ENCODE results near the gene NEMP2.

Gene NEMP2

GRCh38 chr2:190575263-190575662, 40.7 kb upstream of the NEMP2 start:
- Histone ChIP-seq H3K36me3 (ENCODE audit: control insufficient read depth, insufficient read depth, low read length) (no peaks in the 10 kb centered on the region), H3K27ac (ENCODE audit: insufficient read depth, low read depth, low read length, poor library complexity, severe bottlenecking) (no peak overlapping the region), H3K4me3 (ENCODE audit: insufficient read depth, low read depth, low read length) (no peak overlapping the region), H3K9me3 (ENCODE audit: control insufficient read depth, low read length) (no peaks in the 10 kb centered on the region), H3K27me3 (ENCODE audit: control insufficient read depth, insufficient read depth, low read length, poor library complexity, severe bottlenecking) (no peaks in the 10 kb centered on the region), H3K4me1 (ENCODE audit: control insufficient read depth, insufficient read depth, low read length) (no peaks in the 10 kb centered on the region)
- 94 to 100% methylated on average over 1 of the region's 1 CpG for WGBS, 2 experiments

GRCh38 chr2:190574169-190574568, 39.6 kb upstream of the NEMP2 start:
- Histone ChIP-seq H3K4me3 (ENCODE audit: insufficient read depth, low read depth, low read length) (no peak overlapping the region), H3K36me3 (ENCODE audit: control insufficient read depth, insufficient read depth, low read length) (no peaks in the 10 kb centered on the region), H3K4me1 (ENCODE audit: control insufficient read depth, insufficient read depth, low read length) (no peaks in the 10 kb centered on the region), H3K9me3 (ENCODE audit: control insufficient read depth, low read length) (no peaks in the 10 kb centered on the region), H3K27me3 (ENCODE audit: control insufficient read depth, insufficient read depth, low read length, poor library complexity, severe bottlenecking) (no peaks in the 10 kb centered on the region), H3K27ac (ENCODE audit: insufficient read depth, low read depth, low read length, poor library complexity, severe bottlenecking) (no peak overlapping the region)

- H3K4me1 ChIP-seq (ENCODE audit: control insufficient read depth, insufficient read depth, low read length) = no peaks in the 10 kb centered on the region
- H3K27me3 ChIP-seq (ENCODE audit: control insufficient read depth, insufficient read depth, low read length, poor library complexity, severe bottlenecking) = no peaks in the 10 kb centered on the region
- no peaks in the 10 kb centered on the region for H3K36me3 ChIP-seq (ENCODE audit: control insufficient read depth, insufficient read depth, low read length)
- H3K27ac ChIP-seq (ENCODE audit: insufficient read depth, low read depth, low read length, poor library complexity, severe bottlenecking) = no peak overlapping the region
- H3K4me3 ChIP-seq (ENCODE audit: insufficient read depth, low read depth, low read length) = no peak overlapping the region
- no peaks in the 10 kb centered on the region for H3K9me3 ChIP-seq (ENCODE audit: control insufficient read depth, low read length)
Observed at GRCh38 chr2:190572246-190572645, 37.7 kb upstream of the NEMP2 start.

GRCh38 chr2:190571686-190572085, 37.2 kb upstream of the NEMP2 start:
- Histone ChIP-seq H3K27me3 (ENCODE audit: control insufficient read depth, insufficient read depth, low read length, poor library complexity, severe bottlenecking) (no peaks in the 10 kb centered on the region), H3K27ac (ENCODE audit: insufficient read depth, low read depth, low read length, poor library complexity, severe bottlenecking) (no peak overlapping the region), H3K36me3 (ENCODE audit: control insufficient read depth, insufficient read depth, low read length) (no peaks in the 10 kb centered on the region), H3K4me3 (ENCODE audit: insufficient read depth, low read depth, low read length) (no peak overlapping the region), H3K9me3 (ENCODE audit: control insufficient read depth, low read length) (no peaks in the 10 kb centered on the region), H3K4me1 (ENCODE audit: control insufficient read depth, insufficient read depth, low read length) (no peaks in the 10 kb centered on the region)

- no peaks in the 10 kb centered on the region for H3K9me3 ChIP-seq (ENCODE audit: control insufficient read depth, low read length)
- 90 to 94% methylated on average over 1 of the region's 1 CpG for WGBS, 2 experiments
- H3K4me3 ChIP-seq (ENCODE audit: insufficient read depth, low read depth, low read length) = no peak overlapping the region
- no peaks in the 10 kb centered on the region for H3K27me3 ChIP-seq (ENCODE audit: control insufficient read depth, insufficient read depth, low read length, poor library complexity, severe bottlenecking)
- no peak overlapping the region for H3K27ac ChIP-seq (ENCODE audit: insufficient read depth, low read depth, low read length, poor library complexity, severe bottlenecking)
- no peaks in the 10 kb centered on the region for H3K36me3 ChIP-seq (ENCODE audit: control insufficient read depth, insufficient read depth, low read length)
- H3K4me1 ChIP-seq (ENCODE audit: control insufficient read depth, insufficient read depth, low read length) = no peaks in the 10 kb centered on the region
Observed at GRCh38 chr2:190570871-190571270, 36.3 kb upstream of the NEMP2 start.

GRCh38 chr2:190569994-190570755, 35.7 kb upstream of the NEMP2 start:
- no peak overlapping the region for H3K27ac ChIP-seq (ENCODE audit: insufficient read depth, low read depth, low read length, poor library complexity, severe bottlenecking)
- H3K36me3 ChIP-seq (ENCODE audit: control insufficient read depth, insufficient read depth, low read length) = no peaks in the 10 kb centered on the region
- H3K4me1 ChIP-seq (ENCODE audit: control insufficient read depth, insufficient read depth, low read length) = no peaks in the 10 kb centered on the region
- H3K4me3 ChIP-seq (ENCODE audit: insufficient read depth, low read depth, low read length) = no peak overlapping the region
- no peaks in the 10 kb centered on the region for H3K9me3 ChIP-seq (ENCODE audit: control insufficient read depth, low read length)
- WGBS, 2 experiments = 80 to 82% methylated on average over 2 of the region's 2 CpGs
- H3K27me3 ChIP-seq (ENCODE audit: control insufficient read depth, insufficient read depth, low read length, poor library complexity, severe bottlenecking) = no peaks in the 10 kb centered on the region

- Histone ChIP-seq H3K36me3 (ENCODE audit: control insufficient read depth, insufficient read depth, low read length) (no peaks in the 10 kb centered on the region), H3K27me3 (ENCODE audit: control insufficient read depth, insufficient read depth, low read length, poor library complexity, severe bottlenecking) (no peaks in the 10 kb centered on the region), H3K4me3 (ENCODE audit: insufficient read depth, low read depth, low read length) (no peak overlapping the region), H3K9me3 (ENCODE audit: control insufficient read depth, low read length) (no peaks in the 10 kb centered on the region), H3K4me1 (ENCODE audit: control insufficient read depth, insufficient read depth, low read length) (no peaks in the 10 kb centered on the region), H3K27ac (ENCODE audit: insufficient read depth, low read depth, low read length, poor library complexity, severe bottlenecking) (no peak overlapping the region)
- 84 to 96% methylated on average over 2 of the region's 2 CpGs for WGBS, 2 experiments
Observed at GRCh38 chr2:190564838-190565237, 30.3 kb upstream of the NEMP2 start.

- WGBS, 2 experiments = 92% methylated on average over 2 of the region's 2 CpGs
Observed at GRCh38 chr2:190563646-190564045, 29.1 kb upstream of the NEMP2 start.

GRCh38 chr2:190563109-190563508, 28.6 kb upstream of the NEMP2 start:
- Histone ChIP-seq H3K27ac (ENCODE audit: insufficient read depth, low read depth, low read length, poor library complexity, severe bottlenecking) (no peak overlapping the region), H3K4me1 (ENCODE audit: control insufficient read depth, insufficient read depth, low read length) (no peaks in the 10 kb centered on the region), H3K36me3 (ENCODE audit: control insufficient read depth, insufficient read depth, low read length) (no peaks in the 10 kb centered on the region), H3K27me3 (ENCODE audit: control insufficient read depth, insufficient read depth, low read length, poor library complexity, severe bottlenecking) (no peaks in the 10 kb centered on the region), H3K9me3 (ENCODE audit: control insufficient read depth, low read length) (no peaks in the 10 kb centered on the region), H3K4me3 (ENCODE audit: insufficient read depth, low read depth, low read length) (no peak overlapping the region)
- 82 to 86% methylated on average over 4 to 8 of the region's 8 CpGs for WGBS, 2 experiments

More at GRCh38 chr2:190563646-190564045, 29.1 kb upstream of the NEMP2 start:
- no peaks in the 10 kb centered on the region for H3K4me1 ChIP-seq (ENCODE audit: control insufficient read depth, insufficient read depth, low read length)
- H3K9me3 ChIP-seq (ENCODE audit: control insufficient read depth, low read length) = no peaks in the 10 kb centered on the region
- no peaks in the 10 kb centered on the region for H3K27me3 ChIP-seq (ENCODE audit: control insufficient read depth, insufficient read depth, low read length, poor library complexity, severe bottlenecking)
- no peaks in the 10 kb centered on the region for H3K36me3 ChIP-seq (ENCODE audit: control insufficient read depth, insufficient read depth, low read length)
- H3K27ac ChIP-seq (ENCODE audit: insufficient read depth, low read depth, low read length, poor library complexity, severe bottlenecking) = no peak overlapping the region
- no peak overlapping the region for H3K4me3 ChIP-seq (ENCODE audit: insufficient read depth, low read depth, low read length)

- no peaks in the 10 kb centered on the region for H3K36me3 ChIP-seq (ENCODE audit: control insufficient read depth, insufficient read depth, low read length)
- H3K27ac ChIP-seq (ENCODE audit: insufficient read depth, low read depth, low read length, poor library complexity, severe bottlenecking) = no peak overlapping the region
- no peaks in the 10 kb centered on the region for H3K27me3 ChIP-seq (ENCODE audit: control insufficient read depth, insufficient read depth, low read length, poor library complexity, severe bottlenecking)
- no peaks in the 10 kb centered on the region for H3K9me3 ChIP-seq (ENCODE audit: control insufficient read depth, low read length)
- 20 to 41% methylated on average over 2 of the region's 2 CpGs for WGBS, 2 experiments
- no peak overlapping the region for H3K4me3 ChIP-seq (ENCODE audit: insufficient read depth, low read depth, low read length)
- H3K4me1 ChIP-seq (ENCODE audit: control insufficient read depth, insufficient read depth, low read length) = no peaks in the 10 kb centered on the region
Observed at GRCh38 chr2:190562121-190562520, 27.6 kb upstream of the NEMP2 start.

- Histone ChIP-seq H3K4me3 (ENCODE audit: insufficient read depth, low read depth, low read length) (no peak overlapping the region), H3K27ac (ENCODE audit: insufficient read depth, low read depth, low read length, poor library complexity, severe bottlenecking) (no peak overlapping the region), H3K4me1 (ENCODE audit: control insufficient read depth, insufficient read depth, low read length) (no peaks in the 10 kb centered on the region), H3K9me3 (ENCODE audit: control insufficient read depth, low read length) (no peaks in the 10 kb centered on the region), H3K36me3 (ENCODE audit: control insufficient read depth, insufficient read depth, low read length) (no peaks in the 10 kb centered on the region), H3K27me3 (ENCODE audit: control insufficient read depth, insufficient read depth, low read length, poor library complexity, severe bottlenecking) (no peaks in the 10 kb centered on the region)
- 94 to 95% methylated on average over 3 of the region's 3 CpGs for WGBS, 2 experiments
Observed at GRCh38 chr2:190561094-190561493, 26.6 kb upstream of the NEMP2 start.
